Nucleus accumbens (tissue), 56 donors: Measurements from ENCODE around the gene METRN.
A peak's percentile ranks its signal among the peaks of the same experiment; 100 is the strongest.
"Not testable (repeated sequence)": the region's sequence is repeated elsewhere in the genome, so short reads cannot be mapped to it uniquely, and the experiment has no call there.

Experiments
- DNase-seq, 56 donors: peaks; one replicate each; lab custom pipeline; 2025; lab: John Stamatoyannopoulos, UW

Gene METRN

DNA sequence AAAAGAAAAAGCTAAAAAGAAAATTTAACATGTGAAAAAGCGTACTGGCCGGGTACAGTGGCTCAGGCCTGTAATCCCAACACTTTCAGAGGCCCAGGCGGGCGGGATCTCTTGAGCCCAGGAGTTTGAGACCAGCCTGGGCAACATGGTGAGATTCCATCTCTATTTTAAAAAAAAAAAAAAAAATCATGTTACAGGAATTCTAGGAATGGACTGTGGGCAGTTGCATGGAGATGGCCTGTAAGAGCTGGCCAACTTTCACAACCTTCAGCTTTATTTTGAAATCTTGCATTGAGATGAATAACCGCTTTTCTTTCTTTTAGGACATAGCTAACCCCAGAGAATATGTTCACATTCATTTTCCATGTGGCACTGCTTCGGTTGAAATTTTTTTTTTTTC is 34.1 kb downstream of the METRN start:
- no peak for DNase-seq

- DNase-seq, result no peak
Measured at GRCh38 chr16:750485-750884, 35.6 kb downstream of the METRN start.

GRCh38 chr16:751152-752006 is 36.5 kb downstream of the METRN start:
- peak in 5 of 56 donors; percentile 3 to 41 (median 13) for DNase-seq

DNA sequence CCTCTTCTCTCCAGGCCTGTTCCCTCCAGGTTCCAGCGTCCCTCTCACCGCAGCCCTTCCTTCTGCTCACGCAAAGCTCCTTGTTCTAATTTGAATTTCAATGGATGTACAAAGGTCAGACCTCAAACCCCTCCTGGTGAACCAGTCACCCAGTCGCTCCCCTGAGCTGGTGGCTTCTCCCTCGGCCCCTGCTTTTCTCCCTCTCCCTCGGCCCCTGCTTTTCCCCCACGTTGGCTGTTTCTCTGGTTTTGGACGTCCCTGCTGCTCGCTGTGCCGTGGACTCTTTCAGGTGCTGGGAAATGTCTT is 37.0 kb downstream of the METRN start:
- no peak for DNase-seq

DNA sequence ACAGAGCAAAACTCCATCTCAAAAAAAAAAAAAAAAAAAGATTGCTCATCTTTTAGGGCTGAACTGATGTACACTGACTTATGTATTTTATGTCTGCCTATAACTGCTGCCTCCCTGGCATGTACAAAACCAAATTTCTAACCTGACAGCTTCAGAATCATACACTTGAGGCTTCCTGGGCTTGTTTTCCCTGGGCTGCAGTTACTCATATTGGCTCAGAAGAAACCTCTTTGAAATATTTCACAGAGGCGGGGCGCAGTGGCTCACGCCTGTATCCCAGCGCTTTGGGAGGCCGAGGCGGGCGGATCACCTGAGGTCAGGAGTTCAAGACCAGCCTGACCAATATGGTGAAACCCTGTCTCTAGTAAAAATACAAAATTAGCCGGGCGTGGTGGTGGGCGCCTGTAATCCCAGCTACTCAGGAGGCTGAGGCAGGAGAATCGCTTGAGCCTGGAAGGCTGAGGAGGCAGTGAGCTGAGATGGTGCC is 39.2 kb downstream of the METRN start:
- not testable (repeated sequence) for DNase-seq

DNA sequence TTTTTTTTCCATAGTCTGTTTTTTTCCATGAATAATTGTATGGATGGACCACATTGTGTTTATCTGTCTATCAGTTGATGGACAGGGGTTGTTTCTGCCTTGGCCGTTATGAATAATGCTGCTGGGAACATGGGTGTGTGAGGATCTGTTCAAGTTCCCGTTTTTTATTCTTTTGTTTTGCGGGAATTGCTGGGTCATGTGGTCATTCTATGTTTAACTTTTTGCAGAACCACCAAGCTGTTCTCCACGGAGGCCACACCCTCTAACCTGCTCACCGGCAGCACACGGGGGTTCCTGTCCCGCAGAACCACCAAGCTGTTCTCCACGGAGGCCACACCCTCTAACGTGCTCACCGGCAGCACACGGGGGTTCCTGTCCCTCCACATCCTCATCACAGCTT is 39.7 kb downstream of the METRN start:
- DNase-seq, result no peak

GRCh38 chr16:756428-756827 is 41.5 kb downstream of the METRN start:
- DNase-seq, result no peak

DNA sequence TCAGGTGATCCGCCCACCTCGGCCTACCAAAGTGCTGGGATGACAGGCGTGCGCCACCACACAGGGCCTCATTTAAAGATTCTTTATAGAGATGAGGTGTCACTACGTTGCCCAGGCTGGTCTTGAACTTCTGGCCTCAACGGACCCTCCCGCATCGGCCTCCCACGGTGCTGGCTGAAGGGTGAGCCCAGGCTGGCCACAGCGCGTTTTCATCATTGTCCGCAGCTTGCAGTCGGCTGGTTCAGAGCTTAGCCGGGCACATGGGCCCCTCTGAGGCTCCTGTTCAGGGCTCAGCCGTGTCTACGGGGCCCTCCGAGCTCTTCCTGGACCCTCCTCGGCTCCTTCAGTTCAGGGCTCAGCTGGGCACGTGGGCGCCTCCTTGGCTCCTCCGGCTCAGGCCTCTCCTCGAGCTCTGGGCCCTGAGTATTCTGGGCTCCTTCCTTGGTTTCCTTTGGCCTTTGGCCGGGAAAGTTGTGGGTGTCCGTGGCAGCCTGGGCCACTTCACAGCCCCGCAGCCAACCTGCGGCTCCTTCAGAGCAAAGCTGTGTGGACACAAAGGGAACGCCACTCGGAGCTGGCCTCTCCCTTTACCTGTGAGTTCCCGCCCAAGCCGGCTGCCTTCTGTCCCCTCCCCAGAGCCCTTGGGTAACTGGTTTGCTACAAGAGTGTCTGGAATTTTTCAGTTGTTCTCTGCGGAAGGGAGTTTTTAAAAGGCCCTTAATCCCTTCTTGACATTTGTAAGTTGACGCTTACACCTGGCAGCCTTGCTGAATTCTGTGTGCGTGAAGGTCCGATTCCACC is 44.4 kb downstream of the METRN start:
- DNase-seq, result no peak

DNA sequence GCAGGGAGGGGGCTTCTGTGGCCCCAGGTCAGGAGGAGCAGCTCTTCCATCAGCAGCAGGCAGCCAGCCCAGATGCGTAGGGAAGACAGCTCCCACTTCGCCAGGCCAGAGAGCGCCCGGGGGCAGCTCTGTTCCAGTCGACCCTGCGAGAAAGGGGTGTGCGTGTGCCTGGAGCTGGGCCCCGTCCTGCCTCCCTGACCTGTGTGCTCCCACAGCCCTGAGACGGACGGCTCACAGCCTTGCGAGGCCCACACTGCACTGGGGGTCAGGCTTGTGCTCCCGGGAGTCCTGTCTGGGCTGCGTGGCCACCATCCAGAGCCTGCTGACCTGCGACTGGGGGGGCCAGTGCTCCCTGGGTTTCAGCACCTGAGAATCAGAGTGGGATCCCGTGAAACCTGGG is 45.1 kb downstream of the METRN start:
- DNase-seq, result no peak

GRCh38 chr16:760545-761343 is 45.8 kb downstream of the METRN start, which contains the start of gene MSLN:
TSS of gene MSLN (plus strand) at chr16:760734. CDS start at chr16:762681, 1,947 bp downstream.
- DNase-seq, result no peak

GRCh38 chr16:761625-762513 is 47.0 kb downstream of the METRN start:
- no peak for DNase-seq

- no peak for DNase-seq
Measured at GRCh38 chr16:762595-763268, 47.8 kb downstream of the METRN start.

DNA sequence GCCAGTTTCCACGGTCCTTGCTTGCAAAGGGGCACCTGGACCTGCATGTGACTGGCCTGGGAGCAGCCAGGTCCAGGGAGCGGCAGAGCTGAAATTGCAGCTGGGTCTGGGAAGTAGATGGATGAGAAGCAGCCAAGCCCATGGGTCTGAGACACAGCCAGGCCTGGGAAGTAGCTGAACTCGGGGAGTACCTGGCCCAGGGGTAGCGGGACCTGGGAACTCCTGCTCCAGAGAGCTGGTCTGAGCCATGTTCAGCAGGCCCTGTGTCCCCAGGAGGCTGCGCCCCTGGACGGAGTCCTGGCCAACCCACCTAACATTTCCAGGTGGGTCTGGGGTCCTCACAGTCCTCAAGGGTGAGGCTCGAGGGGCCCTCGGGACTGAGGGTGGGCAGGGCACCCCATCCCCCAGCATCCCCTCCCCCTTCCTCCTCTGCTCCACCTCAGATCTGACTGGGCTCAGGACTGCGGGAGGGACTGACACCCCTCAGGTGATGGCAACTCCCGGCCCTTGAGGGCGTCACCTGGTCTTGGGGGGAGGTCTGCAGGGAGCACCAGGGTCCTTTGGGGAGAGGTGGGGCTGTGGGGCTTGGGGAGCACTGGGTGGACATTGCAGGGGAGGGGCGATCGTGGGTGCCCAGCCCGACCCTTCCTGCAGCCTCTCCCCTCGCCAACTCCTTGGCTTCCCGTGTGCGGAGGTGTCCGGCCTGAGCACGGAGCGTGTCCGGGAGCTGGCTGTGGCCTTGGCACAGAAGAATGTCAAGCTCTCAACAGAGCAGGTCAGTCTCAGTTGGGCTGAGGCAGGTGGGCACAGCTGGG is 48.7 kb downstream of the METRN start:
- no peak for DNase-seq

DNA sequence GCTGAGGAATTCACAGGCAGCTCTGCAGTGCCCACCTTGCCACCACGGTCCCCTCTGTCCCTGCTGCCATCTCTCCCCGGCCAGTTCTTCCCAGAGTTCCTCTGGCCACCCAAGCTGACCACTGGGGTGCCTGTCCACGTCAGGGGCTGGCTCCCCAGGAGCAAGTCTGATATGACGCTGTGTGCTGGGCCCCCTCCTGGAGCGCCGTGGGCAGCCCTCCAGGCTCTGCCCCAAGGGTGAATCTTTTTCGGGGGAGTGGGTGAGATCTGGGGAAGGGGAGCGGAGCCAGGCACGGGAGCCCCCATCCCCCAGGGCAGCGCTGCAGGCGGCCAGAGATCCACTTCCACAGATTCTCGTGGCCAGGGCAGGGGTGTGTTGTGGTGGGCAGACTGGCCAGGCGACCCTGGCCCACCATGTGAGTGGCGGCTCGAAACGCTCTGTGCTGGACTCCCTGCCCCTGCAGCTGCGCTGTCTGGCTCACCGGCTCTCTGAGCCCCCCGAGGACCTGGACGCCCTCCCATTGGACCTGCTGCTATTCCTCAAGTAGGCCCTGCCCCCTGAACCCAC is 49.3 kb downstream of the METRN start:
- DNase-seq, result no peak

DNA sequence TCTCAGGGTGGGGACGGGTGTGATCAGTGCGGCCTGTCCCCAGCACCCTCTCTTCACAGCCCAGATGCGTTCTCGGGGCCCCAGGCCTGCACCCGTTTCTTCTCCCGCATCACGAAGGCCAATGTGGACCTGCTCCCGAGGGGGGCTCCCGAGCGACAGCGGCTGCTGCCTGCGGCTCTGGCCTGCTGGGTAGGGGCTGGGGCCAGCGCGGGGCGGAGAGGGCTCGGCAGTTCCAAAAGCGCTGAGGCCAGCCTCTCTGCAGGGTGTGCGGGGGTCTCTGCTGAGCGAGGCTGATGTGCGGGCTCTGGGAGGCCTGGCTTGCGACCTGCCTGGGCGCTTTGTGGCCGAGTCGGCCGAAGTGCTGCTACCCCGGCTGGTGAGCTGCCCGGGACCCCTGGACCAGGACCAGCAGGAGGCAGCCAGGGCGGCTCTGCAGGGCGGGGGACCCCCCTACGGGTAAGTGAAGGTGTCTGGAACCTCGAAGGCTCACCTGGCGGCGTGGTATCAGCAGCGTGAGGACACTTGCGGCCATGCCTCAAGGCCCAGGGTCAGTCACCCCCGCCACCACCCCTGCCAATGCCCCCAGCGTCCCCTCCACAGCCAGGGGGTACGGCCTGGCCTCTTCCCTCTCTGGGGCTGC is 50.0 kb downstream of the METRN start:
- no peak for DNase-seq

DNA sequence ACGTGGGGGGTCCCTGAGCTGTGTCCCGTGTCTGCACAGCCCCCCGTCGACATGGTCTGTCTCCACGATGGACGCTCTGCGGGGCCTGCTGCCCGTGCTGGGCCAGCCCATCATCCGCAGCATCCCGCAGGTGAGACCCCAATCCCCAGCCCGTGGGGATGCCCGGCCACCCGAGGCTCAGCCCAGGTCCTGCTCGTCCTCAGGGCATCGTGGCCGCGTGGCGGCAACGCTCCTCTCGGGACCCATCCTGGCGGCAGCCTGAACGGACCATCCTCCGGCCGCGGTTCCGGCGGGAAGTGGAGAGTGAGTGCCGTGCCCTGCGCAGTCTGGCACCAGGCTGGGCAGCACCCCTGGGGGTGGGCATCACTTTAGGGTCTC is 50.6 kb downstream of the METRN start:
- DNase-seq, result no peak

DNA sequence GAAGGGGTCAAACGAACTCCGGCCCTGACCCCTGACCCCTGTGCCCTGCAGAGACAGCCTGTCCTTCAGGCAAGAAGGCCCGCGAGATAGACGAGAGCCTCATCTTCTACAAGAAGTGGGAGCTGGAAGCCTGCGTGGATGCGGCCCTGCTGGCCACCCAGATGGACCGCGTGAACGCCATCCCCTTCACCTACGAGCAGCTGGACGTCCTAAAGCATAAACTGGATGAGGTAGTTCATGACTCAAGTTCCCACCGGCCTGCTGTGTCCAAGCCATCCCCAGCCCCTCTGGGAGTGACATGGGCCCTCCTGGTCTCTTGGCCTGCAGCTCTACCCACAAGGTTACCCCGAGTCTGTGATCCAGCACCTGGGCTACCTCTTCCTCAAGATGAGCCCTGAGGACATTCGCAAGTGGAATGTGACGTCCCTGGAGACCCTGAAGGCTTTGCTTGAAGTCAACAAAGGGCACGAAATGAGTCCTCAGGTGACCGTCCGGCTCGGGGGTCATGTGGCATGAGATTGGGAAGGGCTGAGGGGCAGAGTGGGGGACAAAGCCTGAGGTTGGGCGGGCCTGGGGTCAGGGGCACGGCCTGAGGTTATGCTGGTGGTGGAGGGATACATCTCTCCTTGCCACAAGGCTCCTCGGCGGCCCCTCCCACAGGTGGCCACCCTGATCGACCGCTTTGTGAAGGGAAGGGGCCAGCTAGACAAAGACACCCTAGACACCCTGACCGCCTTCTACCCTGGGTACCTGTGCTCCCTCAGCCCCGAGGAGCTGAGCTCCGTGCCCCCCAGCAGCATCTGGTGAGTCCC is 51.3 kb downstream of the METRN start:
- no peak for DNase-seq
